Mammary epithelial cell (primary cell): ENCODE measurements around the gene NSF.

ENCODE experiments used
- CTCF ChIP-seq, 2 donors: IDR thresholded peaks in 1 of 2; conservative IDR thresholded peaks in 1 of 2; 2 replicates each; pipeline ENCODE4 v1.5.1; 2011 to 2012; ENCODE audit warnings: inconsistent platforms in 2 of 2, low read length in 2 of 2, mild to moderate bottlenecking in 2 of 2, control low read depth in 1 of 2, low read depth in 1 of 2; ENCODE audit not compliant: insufficient read depth in 1 of 2; ENCODE audit errors: extremely low read depth in 1 of 2
- EZH2 ChIP-seq: IDR thresholded peaks from 2 replicates; pipeline ENCODE4 v1.6.1; 2012; ENCODE audit warnings: low read length, inconsistent platforms, borderline replicate concordance

DNA sequence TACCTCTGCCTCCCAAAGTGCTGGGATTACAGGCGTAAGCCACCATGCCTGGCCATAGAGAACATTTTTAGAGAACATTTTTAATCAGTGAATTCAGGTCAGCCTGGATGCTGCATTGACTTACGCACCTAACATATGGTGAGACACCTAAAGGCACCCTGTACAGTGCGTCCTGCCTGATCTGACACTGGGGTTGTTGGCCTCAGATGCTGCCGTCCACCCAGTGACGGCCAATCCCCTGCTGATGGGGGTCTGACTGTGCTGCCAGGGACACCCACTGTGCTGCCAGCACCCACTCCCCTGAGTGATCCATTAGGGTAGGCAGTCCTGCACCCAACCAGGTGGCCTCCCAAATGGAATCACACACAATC lies 189.5 kb downstream of the NSF start:
- no peak for TF ChIP-seq CTCF (conservative IDR thresholded peaks at IDR 0.05 in 1 of 2, IDR thresholded peaks at IDR 0.05 in 1 of 2; ENCODE audit: extremely low read depth in 1 of 2, insufficient read depth in 1 of 2, low read depth in 1 of 2, low read length in 2 of 2)
- TF ChIP-seq EZH2: no peak
